GM18511 (cell line): Measurements from ENCODE around the gene PAIP2B.
"Not testable (repeated sequence)": the region's sequence is repeated elsewhere in the genome, so short reads cannot be mapped to it uniquely, and the experiment has no call there.

ENCODE experiments used
- ATAC-seq: cut with Tn5 transposase; IDR thresholded peaks from one replicate; pipeline ENCODE4 v1.9.1; 2021; ENCODE audit warnings: mild to moderate bottlenecking, moderate library complexity; ENCODE audit not compliant: unreplicated experiment

The PAIP2B gene, protein sequence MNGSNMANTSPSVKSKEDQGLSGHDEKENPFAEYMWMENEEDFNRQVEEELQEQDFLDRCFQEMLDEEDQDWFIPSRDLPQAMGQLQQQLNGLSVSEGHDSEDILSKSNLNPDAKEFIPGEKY

DNA sequence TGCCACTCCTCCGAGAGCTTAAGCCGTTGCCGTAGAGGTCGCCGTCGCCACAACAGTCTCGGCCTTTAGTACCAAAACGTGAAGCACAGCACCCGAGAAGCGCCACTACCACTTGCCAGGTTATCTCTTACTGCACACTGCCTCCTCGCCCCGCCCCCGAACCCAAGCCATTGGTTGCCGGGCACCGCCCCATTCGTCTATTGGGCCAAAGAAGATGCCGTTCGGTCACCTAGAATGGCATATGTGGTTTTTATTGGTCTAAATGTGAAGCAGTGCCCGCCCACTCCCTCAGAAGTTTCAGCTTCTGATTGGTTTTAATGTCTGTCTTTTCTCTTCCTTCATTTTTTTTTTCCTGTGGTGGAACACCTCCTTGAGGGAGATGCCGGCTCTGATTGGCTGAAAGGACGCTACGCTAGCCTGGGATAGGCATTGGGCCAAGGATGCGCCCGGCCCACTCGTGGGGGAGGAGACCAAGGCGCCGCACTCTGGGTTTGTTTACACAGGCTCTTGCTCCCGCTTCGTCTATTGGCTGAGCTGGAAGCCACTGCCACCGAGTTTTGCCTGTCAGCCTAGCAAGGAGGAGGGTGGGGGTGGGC, at the start of gene PAIP2B:
Gene PAIP2B, minus strand, starts transcription at position 139 of the 596 bp plus-strand sequence. CDS start 24,514 bp downstream, outside the sequence.
- peak; percentile 95 for ATAC-seq

DNA sequence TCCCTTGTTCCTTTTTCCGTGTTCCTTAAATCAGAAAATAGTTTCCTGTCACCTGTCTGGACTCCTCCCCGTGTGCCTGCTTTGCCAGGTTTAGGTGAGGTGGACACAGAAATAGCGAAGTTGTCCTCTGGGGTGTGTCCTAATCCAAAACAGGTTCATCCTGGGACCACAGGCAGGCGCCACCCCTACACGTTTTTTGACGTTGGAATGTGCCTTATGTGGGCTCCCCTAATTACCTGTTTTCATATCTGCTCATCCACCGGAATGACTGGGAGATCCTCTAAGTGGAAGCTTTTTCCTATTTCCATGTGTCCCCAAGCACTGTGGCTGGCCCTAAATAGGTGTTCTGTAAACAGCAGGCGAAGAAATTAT, 49.0 kb upstream of the PAIP2B start:
- ATAC-seq: peak; percentile 21

DNA sequence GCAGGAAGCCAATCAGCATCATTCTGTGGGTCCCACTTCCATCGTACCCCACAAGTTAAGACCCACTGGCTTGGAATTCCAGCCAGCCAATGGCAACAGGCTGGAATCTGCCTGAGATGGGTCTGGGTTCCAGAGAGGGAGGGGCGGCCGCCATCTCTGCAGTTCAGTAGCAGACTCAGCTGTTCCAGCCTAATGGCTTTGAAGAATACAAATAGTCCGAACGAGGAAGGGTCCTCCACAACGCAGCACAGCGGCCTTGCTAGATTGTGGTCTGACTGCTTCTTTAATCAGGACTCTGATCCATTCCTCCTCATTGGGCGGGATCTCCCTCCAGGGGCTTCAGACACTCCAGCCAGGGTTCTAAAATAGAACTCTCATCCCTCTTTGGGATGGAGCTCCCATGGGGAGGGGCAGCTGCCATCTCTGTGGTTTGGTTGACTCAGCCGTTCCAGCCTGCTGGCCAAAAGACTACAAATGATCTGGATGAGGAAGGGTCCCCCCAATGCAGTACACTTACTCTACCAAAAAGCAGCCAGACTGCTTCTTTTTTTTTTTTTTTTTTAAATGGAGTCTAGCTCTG, 42.7 kb upstream of the PAIP2B start:
- ATAC-seq: no peak

DNA sequence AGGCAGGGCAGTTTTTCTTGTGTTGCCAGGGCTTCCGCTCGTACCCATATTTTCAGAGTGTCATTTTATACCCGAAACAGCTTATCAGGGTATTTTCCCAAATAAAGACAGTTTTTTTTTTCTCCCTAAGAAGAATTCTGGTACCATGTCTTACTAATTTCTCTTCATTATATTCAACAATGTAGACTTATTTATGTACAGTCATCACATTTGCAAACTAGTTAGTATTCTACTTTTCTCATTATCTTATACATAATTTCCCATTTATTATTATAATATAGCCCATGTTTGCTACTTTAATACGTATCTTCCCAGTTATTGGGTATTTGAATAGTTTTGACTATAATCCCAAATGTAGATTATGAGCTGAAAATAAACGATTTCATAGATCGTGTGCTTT, 36.5 kb upstream of the PAIP2B start:
- no peak for ATAC-seq

DNA sequence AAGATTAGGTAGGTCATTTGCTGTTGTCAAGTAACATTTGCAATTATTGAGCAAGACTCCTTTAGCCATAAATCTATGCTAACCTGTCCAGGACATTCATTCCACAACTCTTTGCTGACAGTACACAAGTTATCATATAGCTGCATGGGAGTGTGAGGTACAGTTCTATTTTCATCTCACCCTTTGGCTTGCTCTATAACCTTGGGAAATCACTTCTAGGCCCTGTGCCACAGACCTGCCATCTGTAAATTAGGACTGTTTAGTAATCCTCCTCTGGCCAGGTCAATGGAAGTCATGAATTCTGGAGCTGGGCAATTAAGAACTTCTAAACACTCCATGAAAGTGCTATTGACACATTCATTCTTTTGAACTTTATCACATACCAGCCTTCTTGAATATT, 34.6 kb upstream of the PAIP2B start:
- no peak for ATAC-seq

DNA sequence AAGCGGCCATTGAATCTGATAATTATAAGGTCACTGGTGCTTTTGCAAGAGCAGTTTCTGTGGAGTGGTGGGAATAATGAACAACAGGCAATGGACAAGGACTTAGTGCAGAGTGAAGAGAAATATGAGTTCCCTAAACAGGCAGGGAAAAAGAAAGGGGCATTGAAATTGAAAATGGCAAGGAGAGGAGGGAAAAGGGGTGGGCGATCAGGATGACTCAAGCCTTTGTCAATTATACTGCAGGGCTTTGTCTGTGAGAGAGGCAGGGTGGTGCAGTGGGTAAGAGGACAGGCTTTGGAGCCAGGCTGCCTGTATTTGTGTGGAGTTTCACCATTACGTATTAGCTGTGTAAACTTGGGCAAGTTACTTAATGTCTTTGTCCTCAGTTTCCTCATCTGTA, 29.5 kb upstream of the PAIP2B start:
- ATAC-seq: no peak

DNA sequence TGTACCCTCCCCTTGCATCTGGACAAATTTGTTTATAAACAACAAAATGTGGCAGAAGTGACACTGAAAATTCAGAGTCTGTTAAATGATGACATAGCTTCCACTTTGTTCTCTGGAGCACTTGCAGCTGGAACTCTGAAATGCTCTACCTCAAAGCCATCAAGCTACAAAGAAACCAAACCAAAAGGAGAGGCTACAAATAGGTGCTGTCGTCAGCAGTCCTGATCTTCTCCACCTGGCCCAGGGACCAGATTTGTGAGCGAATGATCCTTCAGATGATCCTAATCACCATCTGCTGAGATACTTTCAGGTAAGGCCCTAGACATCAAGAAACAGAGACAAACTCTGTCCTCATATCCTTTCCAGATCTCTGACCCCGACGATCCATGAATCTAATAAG, 27.9 kb upstream of the PAIP2B start:
- no peak for ATAC-seq

DNA sequence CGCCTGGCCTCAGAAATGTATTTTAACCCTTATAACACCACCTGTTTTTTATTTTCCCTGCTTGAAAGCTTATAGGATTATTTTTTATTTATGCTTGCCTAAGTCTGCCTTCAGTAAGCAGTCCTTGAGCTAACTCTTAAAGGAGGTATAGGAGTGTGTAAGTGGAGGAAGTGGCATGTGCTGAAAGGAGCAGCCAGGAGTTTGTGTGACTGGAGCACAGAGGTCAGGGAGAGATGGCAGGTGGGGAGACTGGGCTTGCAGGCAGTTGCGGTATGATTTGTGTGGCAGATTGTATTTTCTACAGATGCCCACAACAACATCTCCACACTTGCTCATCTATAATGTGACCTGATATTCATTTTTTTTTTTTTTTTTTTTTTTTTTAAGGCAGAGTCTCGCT, 27.2 kb upstream of the PAIP2B start:
- no peak for ATAC-seq

DNA sequence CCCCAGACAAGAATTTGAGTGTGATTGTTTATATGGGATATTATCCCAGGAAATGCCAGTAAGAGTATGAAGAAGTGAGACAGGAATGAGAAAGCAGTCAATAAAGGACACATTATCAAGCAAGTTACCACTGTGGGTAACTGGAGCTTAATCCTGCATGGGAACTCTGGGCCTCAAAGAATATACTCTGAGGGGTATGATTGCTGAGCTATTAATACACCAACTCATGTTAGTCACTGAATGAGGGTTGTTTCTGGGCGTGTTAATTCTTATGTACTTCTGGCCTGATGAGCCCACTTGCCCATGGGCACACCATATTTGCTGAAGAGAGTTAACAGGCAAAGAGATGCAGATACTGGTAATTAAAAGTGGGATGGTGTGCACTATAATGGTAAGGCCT, 26.6 kb upstream of the PAIP2B start:
- no peak for ATAC-seq

DNA sequence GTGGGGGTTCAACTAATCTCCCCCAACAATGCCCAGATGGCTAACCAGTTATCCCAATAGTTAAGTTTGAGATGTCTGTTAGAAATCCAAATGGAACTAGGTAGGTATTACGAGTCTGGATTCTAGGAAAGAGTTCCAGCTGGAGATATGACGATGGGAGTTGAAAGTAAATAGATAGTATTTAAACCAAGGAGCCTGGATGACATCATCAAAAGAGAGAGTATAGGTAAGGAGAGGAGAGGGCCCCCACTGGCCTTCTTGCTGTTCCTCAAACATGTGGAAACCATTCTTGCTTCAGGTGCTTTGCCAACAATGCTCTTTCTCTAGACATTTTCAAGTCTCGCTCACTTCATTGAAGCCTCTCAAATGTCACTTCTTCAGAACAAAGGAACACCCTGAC, 26.0 kb upstream of the PAIP2B start:
- no peak for ATAC-seq

DNA sequence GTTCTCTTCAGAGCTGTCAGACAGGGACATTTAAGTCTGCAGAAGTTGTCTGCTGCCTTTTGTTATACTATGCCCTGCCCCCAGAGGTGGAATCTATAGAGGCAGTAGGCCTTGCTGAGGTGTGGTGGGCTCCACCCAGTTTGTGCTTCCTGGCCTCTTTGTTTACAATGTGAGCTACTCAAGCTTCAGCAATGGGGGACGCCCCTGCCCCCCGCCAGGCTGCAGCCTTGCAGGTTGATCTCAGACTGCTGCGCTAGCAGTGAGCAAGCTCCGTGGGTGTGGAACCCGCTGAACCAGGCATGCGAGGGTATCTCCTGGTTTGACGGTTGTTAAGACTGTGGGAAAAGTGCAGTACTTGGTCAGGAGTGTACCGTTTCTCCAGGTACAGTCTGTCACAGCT, 24.0 kb upstream of the PAIP2B start:
- ATAC-seq: no peak

DNA sequence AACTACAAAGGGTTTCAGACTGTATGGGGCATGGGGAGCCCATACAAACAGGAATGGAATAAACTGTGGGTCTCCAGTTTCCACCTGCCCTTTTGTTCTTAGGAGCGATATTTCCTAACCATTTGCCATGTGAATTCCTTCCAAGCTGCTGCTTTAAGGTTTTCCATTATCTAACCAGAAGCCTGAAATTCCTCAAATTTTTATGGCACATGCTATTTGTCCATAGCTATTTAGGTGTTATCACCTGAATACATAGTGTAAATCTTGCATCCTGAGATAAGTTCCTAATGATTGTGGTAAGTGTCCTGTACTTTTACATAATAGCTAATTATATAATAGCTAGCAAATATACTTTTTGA, 17.4 kb upstream of the PAIP2B start:
- no peak for ATAC-seq

DNA sequence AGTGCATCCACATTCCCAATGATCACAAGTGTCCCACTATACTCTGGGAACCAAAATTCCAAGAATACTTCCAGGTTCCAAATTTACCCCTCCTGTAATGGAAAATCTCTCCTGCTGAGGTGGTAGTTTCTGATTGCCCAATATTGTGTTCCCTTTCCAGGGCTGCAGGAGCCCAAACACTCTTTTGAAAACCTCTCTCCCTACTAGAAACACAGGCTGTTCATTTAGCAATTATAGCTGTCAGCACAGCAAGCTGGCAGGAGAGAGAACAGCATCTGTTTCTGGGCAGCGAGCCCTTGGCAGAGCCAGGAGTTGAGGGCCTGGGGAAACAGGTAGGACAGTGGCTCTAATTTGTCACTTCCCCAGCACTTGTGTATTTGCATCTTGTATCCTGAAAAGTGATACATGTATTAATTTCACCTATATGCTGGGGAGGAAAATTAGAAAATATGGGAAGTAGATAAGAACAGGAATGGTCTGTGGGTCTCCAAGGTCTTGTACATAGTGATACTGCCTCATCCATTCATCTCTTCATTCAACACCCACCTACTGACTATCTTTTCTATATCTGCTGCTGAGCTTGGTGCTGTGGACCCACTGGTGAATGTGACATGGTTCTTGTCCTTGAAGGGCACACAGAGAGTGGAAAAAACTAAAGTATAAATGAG, 16.9 kb upstream of the PAIP2B start:
- ATAC-seq: no peak

DNA sequence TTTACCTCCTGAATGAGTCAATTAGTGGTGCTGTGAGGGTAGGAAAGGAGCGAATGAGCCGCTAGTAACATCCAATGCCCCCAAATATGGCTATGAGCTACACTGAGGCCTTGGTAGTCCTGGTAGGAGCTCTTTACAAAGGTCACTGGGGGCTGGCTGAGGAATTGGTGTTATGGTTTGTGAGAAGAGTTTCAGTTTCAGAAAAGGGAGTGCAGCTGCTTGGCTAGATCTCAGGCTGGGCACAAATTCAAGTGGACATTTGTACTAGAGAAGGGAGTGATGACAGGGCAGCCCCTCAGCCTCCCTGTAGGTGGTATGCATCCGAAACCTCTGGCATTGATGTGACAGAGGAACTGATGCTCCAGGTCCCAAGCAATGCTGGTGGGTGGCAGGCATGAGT, 13.9 kb upstream of the PAIP2B start:
- ATAC-seq: no peak

DNA sequence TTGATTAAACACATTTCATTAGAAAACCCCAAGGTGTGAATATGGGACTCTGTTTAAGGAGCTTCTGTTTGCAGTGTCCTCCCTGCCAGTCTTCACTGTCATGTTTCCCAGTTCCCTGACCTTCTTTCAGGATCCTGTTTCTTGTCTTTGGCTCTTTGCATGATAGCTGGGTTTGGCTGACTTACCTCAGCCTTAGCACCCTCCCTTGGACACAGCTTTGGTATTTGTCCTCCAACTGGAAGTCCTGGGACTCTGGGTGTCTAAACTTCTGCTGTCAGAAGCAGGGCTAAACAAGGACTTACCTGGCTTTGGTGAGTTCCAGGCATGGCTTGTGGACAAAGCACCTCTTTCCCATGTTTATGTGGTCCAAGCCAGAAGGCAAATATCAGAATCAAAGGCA, 11.2 kb upstream of the PAIP2B start:
- ATAC-seq: no peak

DNA sequence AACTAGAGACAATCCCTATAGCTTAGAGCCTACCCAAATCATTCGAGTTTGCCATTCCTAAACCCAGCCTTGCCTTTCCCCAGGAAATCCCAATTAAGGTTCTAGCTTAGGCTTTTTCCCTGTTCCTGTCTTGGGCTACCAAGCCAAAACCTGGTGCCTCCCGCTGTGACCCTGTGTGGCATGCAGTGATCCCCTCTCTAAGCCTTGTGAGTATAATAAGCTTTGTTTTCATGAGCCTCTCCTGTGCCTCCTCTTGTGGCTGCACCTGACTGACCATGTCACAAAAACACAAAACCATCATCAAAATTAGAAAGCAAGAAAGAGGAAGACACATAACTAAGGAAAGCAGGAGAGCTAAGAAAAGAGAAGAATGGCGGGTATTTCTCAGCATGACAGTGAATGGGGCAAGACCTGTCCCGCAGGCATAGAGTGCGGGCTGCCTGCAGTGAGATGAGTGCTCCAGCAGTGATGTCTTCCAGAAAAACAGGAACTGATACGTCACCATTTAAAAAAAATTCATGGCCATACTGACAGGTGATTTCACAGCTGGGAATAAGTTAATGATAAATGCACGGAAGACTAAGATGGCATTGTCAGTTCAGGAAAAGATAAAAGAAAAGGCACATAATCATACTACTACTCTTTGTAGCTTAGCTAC, 9.2 kb upstream of the PAIP2B start:
- ATAC-seq: no peak

DNA sequence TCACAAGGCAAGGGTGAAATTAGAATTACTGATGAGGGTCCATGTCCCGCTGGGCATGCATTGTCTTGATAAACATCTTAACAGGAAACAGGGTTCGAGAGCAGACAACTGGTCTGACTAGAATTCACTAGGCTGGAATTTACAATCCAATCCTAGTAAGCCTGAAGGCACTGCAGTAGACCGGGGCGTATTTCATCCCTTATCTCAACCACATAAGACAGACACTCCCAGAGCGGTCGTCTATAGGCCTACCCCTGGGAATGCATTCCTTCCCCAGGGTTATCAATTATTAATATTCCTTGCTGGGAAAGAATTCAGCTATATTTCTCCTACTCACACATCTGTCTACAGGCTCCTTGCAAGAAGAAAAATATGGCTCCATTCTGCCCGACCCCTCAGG, 6.2 kb upstream of the PAIP2B start:
- not testable (repeated sequence) for ATAC-seq

DNA sequence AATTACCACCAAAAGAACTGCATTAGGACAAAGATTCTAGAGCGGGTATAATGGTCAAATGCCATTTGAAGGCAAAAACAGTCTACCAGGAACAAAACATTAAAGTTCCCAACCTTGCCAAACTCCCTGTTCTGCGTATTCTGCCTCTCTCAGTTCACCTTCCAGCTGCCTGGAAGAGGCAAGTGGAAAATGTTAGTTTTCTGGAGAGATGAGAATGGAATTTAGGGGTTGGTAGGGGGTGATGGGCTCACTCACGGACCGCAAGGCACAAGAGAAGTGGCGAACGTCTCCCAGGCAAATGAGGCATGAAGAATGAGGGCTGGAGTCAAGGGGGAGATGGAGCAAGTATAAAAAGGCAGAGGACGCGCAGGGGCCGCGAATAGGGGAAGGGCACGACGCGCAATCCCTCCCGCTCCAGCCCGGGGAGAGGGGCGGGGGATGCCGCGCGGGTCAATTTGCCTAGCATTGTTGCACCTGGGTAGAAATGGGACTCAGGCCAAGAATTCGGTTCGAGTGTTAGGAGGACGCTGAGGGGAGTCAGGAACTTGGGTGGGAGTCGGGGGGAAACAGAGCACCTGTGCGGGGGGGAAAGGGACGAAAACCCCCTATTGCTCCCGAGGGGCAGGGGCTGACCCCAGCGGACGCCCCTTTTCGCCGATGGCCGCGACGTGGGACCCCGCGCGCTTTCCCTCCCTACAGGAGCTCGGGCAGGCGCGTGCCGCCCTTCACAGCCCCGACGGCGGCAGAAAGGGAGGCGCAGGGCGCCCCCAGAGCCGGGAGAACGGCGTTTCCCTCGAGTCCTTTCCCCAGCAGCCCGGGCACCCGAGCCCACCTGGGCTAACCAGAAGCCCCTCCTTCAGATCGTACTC, 573 bp downstream of the PAIP2B start:
- peak; percentile 23 for ATAC-seq

DNA sequence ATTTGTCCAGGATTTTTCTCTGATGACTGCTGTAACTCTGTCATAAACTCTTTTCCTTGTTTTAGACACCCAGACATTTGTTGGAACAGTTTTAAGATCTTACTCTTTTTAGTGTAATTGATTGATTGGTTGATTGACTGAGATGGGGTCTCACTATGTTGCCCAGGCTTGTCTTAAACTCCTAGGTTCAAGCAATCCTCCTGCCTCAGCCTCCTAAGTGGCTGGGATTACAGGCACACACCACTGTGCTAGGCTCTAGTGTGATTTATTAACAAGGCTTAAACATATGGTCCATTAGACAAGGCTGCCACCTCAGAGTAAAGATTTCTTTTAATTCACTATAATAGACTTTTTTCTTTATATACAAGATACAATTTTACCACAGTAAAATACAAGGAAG, 2.0 kb downstream of the PAIP2B start:
- ATAC-seq: no peak

DNA sequence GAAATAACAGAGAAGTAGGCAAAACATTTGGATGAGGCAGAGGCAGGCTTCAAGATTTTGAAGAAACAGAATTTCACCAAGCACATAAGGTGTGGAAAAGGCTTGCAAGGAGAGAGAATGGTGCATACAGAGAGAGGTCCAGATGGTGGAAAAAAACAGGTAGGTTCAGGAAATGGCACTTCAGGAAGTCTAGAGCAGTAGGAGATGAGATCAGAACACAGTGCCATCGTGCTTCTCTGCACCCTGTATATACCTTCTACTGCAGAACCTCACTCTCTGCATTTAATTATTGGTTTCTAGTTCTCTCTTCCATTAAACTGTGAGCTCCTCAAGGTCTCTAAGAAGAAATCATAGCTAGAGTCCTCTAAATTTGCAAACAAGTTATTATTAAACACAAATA, 2.4 kb downstream of the PAIP2B start:
- ATAC-seq: no peak

DNA sequence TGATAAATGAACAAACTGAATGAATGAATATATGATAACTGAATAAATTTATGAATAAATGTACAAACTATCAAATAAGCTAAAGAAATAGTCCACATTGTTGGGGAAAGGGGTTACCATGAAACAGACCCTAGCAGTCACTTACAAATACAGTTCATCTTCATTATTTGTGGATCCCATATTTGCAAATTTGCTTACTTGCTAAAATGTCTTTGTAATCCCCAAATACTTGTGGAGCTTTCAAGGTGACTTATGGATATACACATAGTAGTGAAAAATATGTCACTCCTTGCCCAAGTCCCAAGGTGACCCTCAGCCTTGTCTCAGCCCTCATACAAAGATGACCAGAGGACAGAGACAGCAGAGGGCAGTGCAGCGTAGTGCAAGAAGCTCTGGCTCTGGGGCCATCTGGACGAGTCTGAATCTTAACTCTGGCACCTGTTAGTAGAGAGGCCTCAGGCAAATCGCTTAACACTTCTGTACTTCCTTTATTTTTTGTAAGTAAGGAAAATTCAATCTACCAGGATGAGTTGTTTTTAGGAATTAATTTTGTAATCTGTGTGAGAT, 3.1 kb downstream of the PAIP2B start:
- ATAC-seq: no peak
